Spinal cord (tissue), 10 donors: ENCODE results near the gene HDAC4. TPM values are rescaled to one million over a fixed set of nuclear protein-coding genes. Genes with fewer than 3 reads are reported as not detected.

Experiments
- DNase-seq, 6 donors: peaks; one replicate each; pipeline versions ENCODE4 v3.0.0 to v3.0.0-alpha.2; 2013 to 2015; ENCODE audit warnings: low spot score in 6 of 6, low read depth in 4 of 6
- H3K27ac ChIP-seq: one replicate; pipeline ENCODE4 v1.5.1; 2013; ENCODE audit warnings: low read depth, low read length, control low read depth
- H3K27me3 ChIP-seq: one replicate; pipeline ENCODE4 v1.6.1; 2013; ENCODE audit warnings: low read length; ENCODE audit not compliant: control insufficient read depth, insufficient read depth
- H3K36me3 ChIP-seq: one replicate; pipeline ENCODE4 v1.6.1; 2013; ENCODE audit warnings: low read length; ENCODE audit not compliant: control insufficient read depth, insufficient read depth
- H3K4me1 ChIP-seq: one replicate; pipeline ENCODE4 v1.6.1; 2013; ENCODE audit warnings: low read length; ENCODE audit not compliant: control insufficient read depth, insufficient read depth
- H3K4me3 ChIP-seq: one replicate; pipeline ENCODE4 v1.5.1; 2013; ENCODE audit warnings: low read depth, low read length, control low read depth
- H3K9me3 ChIP-seq: one replicate; pipeline ENCODE4 v1.6.1; 2013; ENCODE audit warnings: low read length; ENCODE audit not compliant: control insufficient read depth, insufficient read depth
- WGBS: methylation state at CpG from one replicate; pipeline ENCODE4 v1.1.5; 2013; ENCODE audit warnings: missing lambda C conversion rate; ENCODE audit not compliant: insufficient coverage; 5-methylcytosine and 5-hydroxymethylcytosine counted together
- polyA plus RNA-seq, 2 donors: library from polyadenylated mRNA; unstranded; fragments of 120-200 nt; gene quantifications; one replicate each; pipeline ENCODE4 v1.2.1, GENCODE V29; 2013; ENCODE audit not compliant: insufficient read length in 2 of 2
- total RNA-seq, 2 donors: library from RNA; depleted of rRNA in 1 of 2; stranded (reverse); fragments of 120-200 nt in 1 of 2; fragments of >200 nt in 1 of 2; gene quantifications; one replicate each; pipeline versions ENCODE4 v1.2.3 to v1.2.4, GENCODE V29; 2013 to 2014
- donor health status: healthy.

HDAC4 gene
- total and polyA plus RNA-seq, 4 donors, result 20.7 to 35.3 (median 25.4) TPM

- Histone ChIP-seq H3K36me3 (peaks cover 19% of the 10 kb centered on the region), H3K4me3 (no peak overlapping the region)
Measured at GRCh38 chr2:239300871-239301735, 99.7 kb downstream of the HDAC4 start.

GRCh38 chr2:239300242-239300641 is 100.6 kb downstream of the HDAC4 start:
- Histone ChIP-seq H3K4me1 (peaks cover 82% of the 10 kb centered on the region), H3K4me3 (no peak overlapping the region), H3K36me3 (peaks cover 19% of the 10 kb centered on the region), H3K9me3 (no peaks in the 10 kb centered on the region), H3K27me3 (no peaks in the 10 kb centered on the region), H3K27ac (peak overlapping the region; percentile 62)
- DNase-seq, result no peak
- WGBS, result 71% methylated on average over 4 of the region's 5 CpGs

More at GRCh38 chr2:239300871-239301735, 99.7 kb downstream of the HDAC4 start:
- H3K27ac ChIP-seq, result peak overlapping the region; percentile 62
- peaks cover 85% of the 10 kb centered on the region for H3K4me1 ChIP-seq
- no peaks in the 10 kb centered on the region for H3K9me3 ChIP-seq
- DNase-seq, result no peak
- no peaks in the 10 kb centered on the region for H3K27me3 ChIP-seq
- 70% methylated on average over 16 of the region's 26 CpGs for WGBS

GRCh38 chr2:239299218-239299939 is 101.4 kb downstream of the HDAC4 start:
- peak overlapping the region; percentile 33 for H3K27ac ChIP-seq
- no peaks in the 10 kb centered on the region for H3K27me3 ChIP-seq
- WGBS, result 62% methylated on average over 18 of the region's 19 CpGs
- peaks cover 78% of the 10 kb centered on the region for H3K4me1 ChIP-seq
- DNase-seq, result no peak
- H3K36me3 ChIP-seq, result peaks cover 21% of the 10 kb centered on the region
- no peaks in the 10 kb centered on the region for H3K9me3 ChIP-seq
- H3K4me3 ChIP-seq, result no peak overlapping the region

- peaks cover 21% of the 10 kb centered on the region for H3K36me3 ChIP-seq
- H3K27me3 ChIP-seq, result no peaks in the 10 kb centered on the region
- no peak overlapping the region for H3K27ac ChIP-seq
- WGBS, result 86% methylated on average over 12 of the region's 14 CpGs
- DNase-seq, result no peak
- peaks cover 79% of the 10 kb centered on the region for H3K4me1 ChIP-seq
- H3K4me3 ChIP-seq, result no peak overlapping the region
- H3K9me3 ChIP-seq, result no peaks in the 10 kb centered on the region
Measured at GRCh38 chr2:239298116-239298804, 102.6 kb downstream of the HDAC4 start.

GRCh38 chr2:239297142-239298004 is 103.4 kb downstream of the HDAC4 start:
- WGBS, result 82% methylated on average over 16 of the region's 22 CpGs

GRCh38 chr2:239296020-239296932 is 104.5 kb downstream of the HDAC4 start:
- H3K4me1 ChIP-seq, result peaks cover 78% of the 10 kb centered on the region
- no peak overlapping the region for H3K4me3 ChIP-seq
- 63% methylated on average over 14 of the region's 19 CpGs for WGBS
- H3K36me3 ChIP-seq, result peaks cover 11% of the 10 kb centered on the region
- no peaks in the 10 kb centered on the region for H3K27me3 ChIP-seq
- H3K27ac ChIP-seq, result peak overlapping the region; percentile 54
- DNase-seq, result no peak
- H3K9me3 ChIP-seq, result no peaks in the 10 kb centered on the region

More at GRCh38 chr2:239297142-239298004, 103.4 kb downstream of the HDAC4 start:
- H3K4me1 ChIP-seq, result peaks cover 76% of the 10 kb centered on the region
- H3K9me3 ChIP-seq, result no peaks in the 10 kb centered on the region
- H3K36me3 ChIP-seq, result peaks cover 12% of the 10 kb centered on the region
- no peak overlapping the region for H3K4me3 ChIP-seq
- no peaks in the 10 kb centered on the region for H3K27me3 ChIP-seq
- DNase-seq, result no peak
- no peak overlapping the region for H3K27ac ChIP-seq

- Histone ChIP-seq H3K27me3 (no peaks in the 10 kb centered on the region), H3K4me3 (no peak overlapping the region), H3K27ac (peak overlapping the region; percentile 54), H3K9me3 (no peaks in the 10 kb centered on the region), H3K4me1 (peaks cover 78% of the 10 kb centered on the region), H3K36me3 (peaks cover 7% of the 10 kb centered on the region)
- 44% methylated on average over 4 of the region's 6 CpGs for WGBS
- no peak for DNase-seq
Measured at GRCh38 chr2:239295377-239296019, 105.3 kb downstream of the HDAC4 start.

GRCh38 chr2:239294571-239295054 is 106.2 kb downstream of the HDAC4 start:
- H3K9me3 ChIP-seq, result no peaks in the 10 kb centered on the region
- peaks cover 75% of the 10 kb centered on the region for H3K4me1 ChIP-seq
- H3K36me3 ChIP-seq, result peaks cover 6% of the 10 kb centered on the region
- H3K4me3 ChIP-seq, result no peak overlapping the region
- no peak for DNase-seq
- WGBS, result 100% methylated on average over 5 of the region's 14 CpGs
- H3K27ac ChIP-seq, result no peak overlapping the region
- H3K27me3 ChIP-seq, result no peaks in the 10 kb centered on the region
